Osteoblast (primary cell): ENCODE results near the gene RALBP1. TPM values are rescaled to one million over a fixed set of nuclear protein-coding genes. Genes with fewer than 3 reads are reported as not detected.

ENCODE experiments used
- DNase-seq: peaks from one replicate; pipeline ENCODE4 v3.0.0; 2011; ENCODE audit warnings: low spot score, mixed read lengths; ENCODE audit not compliant: insufficient read length; ENCODE audit errors: missing footprints
- H2AFZ ChIP-seq: 2 replicates; pipeline ENCODE4 v1.6.0; 2011; ENCODE audit warnings: mild to moderate bottlenecking, low read length
- H3K27ac ChIP-seq: 2 replicates; pipeline ENCODE4 v1.5.1; 2011; ENCODE audit warnings: mild to moderate bottlenecking, low read depth, low read length, moderate library complexity
- H3K27me3 ChIP-seq: 2 replicates; pipeline ENCODE4 v1.6.0; 2012; ENCODE audit warnings: mild to moderate bottlenecking, control low read depth, inconsistent platforms, low read length, moderate library complexity; ENCODE audit not compliant: insufficient read depth
- H3K36me3 ChIP-seq: 2 replicates; pipeline ENCODE4 v1.5.1; 2011; ENCODE audit warnings: mild to moderate bottlenecking, low read length, control low read depth, moderate library complexity; ENCODE audit not compliant: insufficient read depth
- H3K4me1 ChIP-seq: 2 replicates; pipeline ENCODE4 v1.5.1; 2011; ENCODE audit warnings: mild to moderate bottlenecking, low read length, control low read depth, moderate library complexity; ENCODE audit not compliant: insufficient read depth
- H3K4me2 ChIP-seq: 2 replicates; pipeline ENCODE4 v1.6.0; 2011; ENCODE audit warnings: mild to moderate bottlenecking, low read length; ENCODE audit not compliant: insufficient read depth
- H3K4me3 ChIP-seq: fragments of 200-600 bp; sonication (generic); 3 replicates; pipeline ENCODE4 v1.5.1; 2012; ENCODE audit warnings: mild to moderate bottlenecking, low read length, inconsistent platforms; ENCODE audit not compliant: insufficient read depth
- H3K79me2 ChIP-seq: 2 replicates; pipeline ENCODE4 v1.6.0; 2012; ENCODE audit warnings: mild to moderate bottlenecking, low read length, control low read depth, inconsistent platforms; ENCODE audit not compliant: insufficient read depth
- H3K9me3 ChIP-seq: 2 replicates; pipeline ENCODE4 v1.5.1; 2011; ENCODE audit warnings: low read depth, low read length, control low read depth
- H4K20me1 ChIP-seq: 2 replicates; pipeline ENCODE4 v1.6.0; 2012; ENCODE audit warnings: mild to moderate bottlenecking, low read length, control low read depth; ENCODE audit not compliant: insufficient read depth
- small RNA-seq: library from RNA; depleted of rRNA; stranded (forward); fragments of <200 nt; gene quantifications from one replicate; pipeline ENCODE3, GENCODE V24; 2012
- total RNA-seq: library from RNA; depleted of rRNA; stranded (reverse); fragments of >200 nt; gene quantifications from 2 replicates; pipeline ENCODE4 v1.2.3, GENCODE V29; 2012
- TF ChIP-seq, protein P1 (sequence below): IDR thresholded peaks from 2 replicates; pipeline ENCODE4 v1.5.1; 2011; ENCODE audit warnings: mild to moderate bottlenecking, low read depth, low read length, moderate library complexity; ENCODE audit errors: extremely low read depth

RALBP1 gene
- total RNA-seq, 1 donor, result 90.8 TPM

DNA sequence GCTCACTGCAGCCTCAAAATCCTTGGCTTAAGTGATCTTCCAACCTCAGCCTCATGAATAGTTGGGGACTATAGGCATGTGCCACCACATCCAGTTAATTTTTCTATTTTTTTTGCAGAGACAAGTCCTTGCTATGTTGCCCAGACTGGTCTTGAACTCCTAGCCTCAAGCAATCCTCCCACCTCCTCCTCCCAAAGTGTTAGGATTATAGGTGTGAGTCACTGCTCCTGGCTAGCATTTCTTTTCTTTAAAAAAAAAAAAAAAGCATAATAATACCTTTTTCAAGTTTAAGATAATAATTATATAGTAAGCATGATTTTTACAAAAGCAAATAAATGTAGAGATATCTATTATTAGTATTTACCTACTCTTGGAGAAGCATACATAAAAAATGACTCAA lies 103.0 kb downstream of the RALBP1 start:
- no peak overlapping the region for H3K4me3 ChIP-seq
- H3K79me2 ChIP-seq, result peaks cover 49% of the 10 kb centered on the region
- TF ChIP-seq, protein P1, sequence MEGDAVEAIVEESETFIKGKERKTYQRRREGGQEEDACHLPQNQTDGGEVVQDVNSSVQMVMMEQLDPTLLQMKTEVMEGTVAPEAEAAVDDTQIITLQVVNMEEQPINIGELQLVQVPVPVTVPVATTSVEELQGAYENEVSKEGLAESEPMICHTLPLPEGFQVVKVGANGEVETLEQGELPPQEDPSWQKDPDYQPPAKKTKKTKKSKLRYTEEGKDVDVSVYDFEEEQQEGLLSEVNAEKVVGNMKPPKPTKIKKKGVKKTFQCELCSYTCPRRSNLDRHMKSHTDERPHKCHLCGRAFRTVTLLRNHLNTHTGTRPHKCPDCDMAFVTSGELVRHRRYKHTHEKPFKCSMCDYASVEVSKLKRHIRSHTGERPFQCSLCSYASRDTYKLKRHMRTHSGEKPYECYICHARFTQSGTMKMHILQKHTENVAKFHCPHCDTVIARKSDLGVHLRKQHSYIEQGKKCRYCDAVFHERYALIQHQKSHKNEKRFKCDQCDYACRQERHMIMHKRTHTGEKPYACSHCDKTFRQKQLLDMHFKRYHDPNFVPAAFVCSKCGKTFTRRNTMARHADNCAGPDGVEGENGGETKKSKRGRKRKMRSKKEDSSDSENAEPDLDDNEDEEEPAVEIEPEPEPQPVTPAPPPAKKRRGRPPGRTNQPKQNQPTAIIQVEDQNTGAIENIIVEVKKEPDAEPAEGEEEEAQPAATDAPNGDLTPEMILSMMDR, result no peak
- H2AFZ ChIP-seq, result no peak overlapping the region
- no peaks in the 10 kb centered on the region for H3K9me3 ChIP-seq
- peaks cover 2% of the 10 kb centered on the region for H4K20me1 ChIP-seq
- no peaks in the 10 kb centered on the region for H3K27me3 ChIP-seq
- no peak for DNase-seq
- peaks cover 47% of the 10 kb centered on the region for H3K36me3 ChIP-seq
- peaks cover 3% of the 10 kb centered on the region for H3K4me1 ChIP-seq
- no peak overlapping the region for H3K27ac ChIP-seq
- H3K4me2 ChIP-seq, result no peak overlapping the region

- H4K20me1 ChIP-seq, result peaks cover 2% of the 10 kb centered on the region
- H3K79me2 ChIP-seq, result peaks cover 60% of the 10 kb centered on the region
- H3K4me1 ChIP-seq, result no peaks in the 10 kb centered on the region
- H3K27ac ChIP-seq, result no peak overlapping the region
- no peak overlapping the region for H3K4me2 ChIP-seq
- DNase-seq, result no peak
- TF ChIP-seq, protein P1, result no peak
- H3K4me3 ChIP-seq, result no peak overlapping the region
- no peaks in the 10 kb centered on the region for H3K9me3 ChIP-seq
- peaks cover 42% of the 10 kb centered on the region for H3K36me3 ChIP-seq
- H2AFZ ChIP-seq, result no peak overlapping the region
- no peaks in the 10 kb centered on the region for H3K27me3 ChIP-seq
These were observed 106.4 kb downstream of the RALBP1 start for GRCh38 chr18:9581667-9582066.

DNA sequence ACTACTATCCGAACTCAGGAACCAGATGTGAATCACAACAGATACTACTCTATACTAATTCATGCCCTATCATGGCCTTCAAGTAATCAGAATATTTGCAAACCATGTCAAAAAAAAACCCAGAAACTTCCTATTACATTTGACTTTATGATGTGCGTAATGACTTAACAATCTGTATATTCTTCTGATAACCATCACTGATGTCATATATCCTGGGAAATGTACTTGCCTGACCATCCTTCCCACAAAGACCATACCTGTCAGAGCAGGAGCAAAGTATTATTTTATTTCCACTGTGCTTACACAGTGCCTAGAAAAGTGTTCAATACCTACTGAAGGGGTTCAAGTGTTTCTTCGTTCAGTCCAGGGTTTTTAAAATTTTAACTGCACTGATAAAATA lies 111.5 kb downstream of the RALBP1 start:
- H4K20me1 ChIP-seq, result no peaks in the 10 kb centered on the region
- H3K27ac ChIP-seq, result no peak overlapping the region
- no peaks in the 10 kb centered on the region for H3K27me3 ChIP-seq
- no peak overlapping the region for H2AFZ ChIP-seq
- TF ChIP-seq, protein P1, result no peak
- no peaks in the 10 kb centered on the region for H3K9me3 ChIP-seq
- no peak overlapping the region for H3K4me3 ChIP-seq
- peaks cover 53% of the 10 kb centered on the region for H3K36me3 ChIP-seq
- DNase-seq, result no peak
- peaks cover 69% of the 10 kb centered on the region for H3K79me2 ChIP-seq
- H3K4me2 ChIP-seq, result no peak overlapping the region
- H3K4me1 ChIP-seq, result no peaks in the 10 kb centered on the region

Small RNAs within 50 kb of the gene (small RNA-seq; reads per million reads assigned to genes)
- gene RNU2-27P, result not detected

Other genes with a start within 250 kb of the RALBP1 start
- gene TWSG1, start 140.7 kb upstream of the RALBP1 start, total RNA-seq, result 88.7 and 101 TPM in 2 replicates
- gene PPP4R1, start 139.0 kb downstream of the RALBP1 start, total RNA-seq, result 138 and 143 TPM in 2 replicates
- gene RAB31, start 232.8 kb downstream of the RALBP1 start, total RNA-seq, result 120 and 144 TPM in 2 replicates